ENCODE results near the gene PDE8B. TPM values are rescaled to one million over a fixed set of nuclear protein-coding genes. Genes with fewer than 3 reads are reported as not detected.

The PDE8B gene
- total RNA-seq, 1 donor from 2014 or later: 8.9 TPM

DNA sequence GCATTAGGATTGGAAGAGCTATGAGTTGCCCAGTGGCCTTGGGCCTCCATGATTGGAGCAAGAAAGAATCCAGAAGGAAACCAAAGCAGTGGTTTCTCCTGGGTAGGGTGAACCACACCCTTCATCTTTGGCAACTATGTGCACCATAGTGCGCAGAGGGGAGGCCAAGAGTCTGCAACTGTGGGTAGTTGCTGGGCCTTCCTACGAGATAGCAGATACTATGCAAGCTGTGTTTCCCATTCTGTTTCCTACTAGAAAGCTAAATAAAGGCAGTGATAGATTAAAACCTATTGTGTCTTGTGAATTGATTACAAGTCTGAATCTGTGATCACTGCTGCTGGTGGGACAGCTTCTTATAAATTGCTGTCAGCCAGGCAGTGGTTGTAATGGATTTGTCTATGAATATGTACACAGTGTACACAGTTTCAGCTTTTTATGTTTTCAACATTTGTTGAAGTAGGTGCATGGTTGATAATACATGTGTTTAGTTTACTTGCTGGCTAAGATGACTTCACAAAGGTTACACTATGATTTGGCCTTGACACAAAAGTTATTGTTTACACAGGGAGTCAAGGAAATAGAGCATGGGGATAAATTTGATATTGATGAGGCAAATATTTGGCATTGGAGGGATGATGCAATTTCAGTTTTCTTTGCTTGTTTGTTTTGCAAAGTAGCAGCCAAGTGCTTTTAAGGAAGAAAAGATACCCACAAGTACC, 23.7 kb upstream of the PDE8B start:
- no peak for DNase-seq

- no peak for DNase-seq
Measured at GRCh38 chr5:77189421-77189820, 21.1 kb upstream of the PDE8B start.

GRCh38 chr5:77192441-77193050, 17.9 kb upstream of the PDE8B start:
- DNase-seq: no peak

DNA sequence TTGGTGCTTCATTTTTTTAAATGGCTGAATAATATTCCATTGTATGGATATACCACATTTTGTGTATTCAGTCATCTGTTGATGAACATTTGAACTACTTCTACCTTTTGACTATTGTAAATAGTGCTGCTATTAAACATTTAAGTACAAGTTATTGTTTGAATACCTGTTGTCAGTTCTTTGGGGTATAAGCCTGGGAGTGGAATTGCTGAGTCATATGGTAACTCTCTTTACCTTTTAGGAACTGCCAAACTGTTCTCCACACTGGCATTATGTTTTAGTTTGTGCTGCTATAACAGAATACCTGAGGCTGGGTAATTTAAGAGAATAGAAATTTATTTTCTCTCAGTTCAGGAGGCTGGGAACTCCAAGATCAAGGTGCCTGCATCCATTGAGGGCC, 15.7 kb upstream of the PDE8B start:
- no peak for DNase-seq

DNA sequence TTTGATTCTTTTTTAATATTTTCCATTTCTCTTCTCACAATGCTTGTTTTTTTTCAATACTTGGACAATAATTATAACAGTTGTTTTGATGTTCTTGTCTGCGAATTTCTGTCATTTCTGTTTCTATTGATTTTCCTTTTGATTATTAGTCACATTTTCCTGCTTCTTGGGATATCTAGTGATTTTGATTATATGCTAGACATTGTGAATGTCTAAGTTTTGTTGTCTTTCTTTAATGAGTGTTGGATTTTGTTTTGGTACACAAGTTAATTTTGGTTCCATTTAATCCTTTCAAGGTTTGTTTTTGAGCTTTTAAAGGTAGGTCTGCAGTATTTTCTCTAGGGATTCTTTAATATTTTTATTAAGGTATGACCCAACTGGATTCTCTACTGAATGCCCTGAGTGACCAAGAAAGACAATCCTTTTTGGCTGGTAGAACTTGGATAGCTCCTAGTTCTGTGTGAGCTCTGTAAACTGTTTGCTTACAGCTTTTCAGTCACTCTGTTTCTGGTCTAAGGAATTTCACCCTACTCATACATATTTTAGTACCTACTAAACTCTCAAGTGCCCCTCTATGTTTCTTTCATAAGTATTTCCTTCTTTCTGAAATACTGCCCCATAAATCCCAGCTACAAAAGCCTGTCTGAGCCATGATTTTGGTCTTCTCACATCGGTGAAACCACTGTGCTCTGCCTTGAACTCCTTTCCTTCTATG, 12.5 kb upstream of the PDE8B start:
- DNase-seq: no peak

- no peak for DNase-seq
Measured at GRCh38 chr5:77200663-77201062, 9.8 kb upstream of the PDE8B start.

DNA sequence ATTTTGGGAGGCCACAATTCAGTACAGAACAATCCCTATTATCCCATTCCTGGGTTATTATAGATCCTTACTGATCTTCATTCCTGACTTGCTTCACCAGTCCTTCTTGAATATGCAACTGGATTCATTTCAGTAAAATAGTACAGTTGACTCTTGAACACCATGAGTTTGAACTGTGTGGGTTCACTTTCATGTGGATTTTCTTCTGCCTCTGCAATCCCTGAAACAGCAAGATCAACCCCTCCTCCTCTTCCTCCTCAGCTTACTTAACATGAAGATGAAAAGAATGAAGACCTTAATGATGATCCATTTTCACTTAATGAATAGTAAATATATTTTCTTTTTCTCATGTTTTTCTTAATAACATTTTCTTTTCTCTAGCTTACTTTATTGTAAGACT, 8.3 kb upstream of the PDE8B start:
- DNase-seq: no peak

DNA sequence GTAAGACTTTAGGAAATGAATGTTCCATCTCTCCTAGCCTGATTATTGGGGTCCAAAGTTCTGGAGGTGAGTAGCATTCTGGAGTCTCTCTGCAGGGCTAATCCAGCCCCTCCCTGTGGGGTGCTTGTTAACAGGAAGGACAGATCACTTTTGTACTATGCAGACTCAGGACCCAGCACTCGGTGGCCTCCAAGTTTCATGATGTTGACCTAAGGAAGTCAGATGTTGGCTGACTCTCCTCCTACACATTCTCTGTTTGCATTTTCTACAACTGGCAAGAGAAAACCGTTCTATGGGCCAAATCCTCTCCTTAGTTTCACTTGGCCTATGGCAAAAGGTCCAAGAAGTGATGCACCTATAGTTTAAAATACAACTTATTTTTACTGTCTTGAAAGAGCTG, 5.5 kb upstream of the PDE8B start:
- DNase-seq: no peak

GRCh38 chr5:77208507-77209163, 1.8 kb upstream of the PDE8B start:
- DNase-seq: no peak

DNA sequence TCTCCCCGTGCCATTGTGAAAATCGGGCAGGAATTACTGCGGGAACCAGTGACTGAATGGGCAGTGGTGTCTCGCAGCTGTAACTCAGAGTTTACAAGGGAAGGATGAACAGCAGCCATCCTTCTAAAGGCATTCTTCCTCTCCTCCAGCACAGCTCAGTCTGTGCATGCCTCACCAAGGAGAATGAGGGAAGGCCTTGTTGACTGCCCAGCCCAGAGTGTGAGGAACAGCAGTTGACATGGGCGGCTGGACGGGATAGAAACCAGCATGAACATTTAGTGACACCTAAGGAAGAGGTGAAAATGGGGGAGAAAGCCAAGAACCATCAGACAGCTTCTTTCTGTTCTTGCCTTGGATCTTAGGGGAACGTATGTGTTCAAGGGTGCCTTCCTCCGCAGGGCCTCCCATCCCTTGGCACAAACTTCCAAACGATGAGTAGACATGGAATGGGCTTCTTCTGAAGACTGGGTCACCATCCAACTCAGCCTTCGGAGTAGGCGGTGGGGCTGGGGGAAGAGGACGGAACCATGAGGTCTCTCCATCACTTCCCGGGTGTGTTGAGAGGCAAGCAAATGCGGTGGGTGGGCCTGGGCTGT, 887 bp upstream of the PDE8B start:
- no peak for DNase-seq

DNA sequence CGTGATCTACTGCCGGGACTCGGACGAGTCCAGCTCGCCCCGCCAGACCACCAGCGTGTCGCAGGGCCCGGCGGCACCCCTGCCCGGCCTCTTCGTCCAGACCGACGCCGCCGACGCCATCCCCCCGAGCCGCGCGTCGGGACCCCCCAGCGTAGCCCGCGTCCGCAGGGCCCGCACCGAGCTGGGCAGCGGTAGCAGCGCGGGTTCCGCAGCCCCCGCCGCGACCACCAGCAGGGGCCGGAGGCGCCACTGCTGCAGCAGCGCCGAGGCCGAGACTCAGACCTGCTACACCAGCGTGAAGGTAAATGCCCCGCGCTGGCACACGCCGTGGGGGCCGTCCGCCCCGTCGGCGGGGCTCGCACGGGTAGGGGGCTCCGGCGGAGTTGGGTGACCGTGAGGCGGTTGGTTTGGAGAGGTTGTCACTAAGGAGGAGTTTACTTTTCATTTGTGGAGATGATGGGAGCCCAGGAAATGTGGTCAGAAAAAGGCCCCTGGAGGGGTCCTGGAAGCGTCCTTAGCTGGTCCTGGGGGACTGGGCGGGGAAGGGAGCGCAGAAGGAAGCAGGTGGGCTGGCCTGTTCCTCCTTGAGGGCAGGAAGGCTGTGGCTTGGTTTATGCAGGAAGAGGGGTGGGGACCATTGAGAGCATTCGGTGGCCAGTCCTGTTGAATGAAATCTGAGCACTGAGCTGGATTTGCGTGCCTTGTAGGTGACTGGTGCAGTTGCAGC, 647 bp downstream of the PDE8B start:
- no peak for DNase-seq

GRCh38 chr5:77211691-77212047, 1.2 kb downstream of the PDE8B start:
- no peak for DNase-seq

GRCh38 chr5:77213601-77214000, 3.1 kb downstream of the PDE8B start:
- DNase-seq: no peak

GRCh38 chr5:77214151-77214550, 3.7 kb downstream of the PDE8B start:
- DNase-seq: no peak

DNA sequence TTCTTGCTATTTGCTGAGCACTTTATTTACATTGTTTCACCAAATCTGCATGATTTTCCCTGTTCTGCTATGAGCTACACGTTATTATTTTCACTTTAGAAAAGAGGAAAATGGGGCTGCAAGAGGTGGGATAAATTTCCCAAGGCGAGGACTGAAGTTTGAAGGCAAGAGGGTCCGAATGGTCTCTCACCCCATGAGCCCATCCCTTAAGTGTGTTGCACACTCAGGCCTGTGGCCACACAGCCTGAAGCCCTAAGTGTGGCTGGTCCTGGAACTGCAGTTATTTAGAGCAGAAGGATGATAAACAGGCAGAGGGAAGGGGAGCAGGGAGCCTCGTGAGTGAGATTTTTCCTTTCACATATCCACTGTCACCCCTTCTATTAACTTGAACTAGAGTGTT, 7.8 kb downstream of the PDE8B start:
- no peak for DNase-seq

DNA sequence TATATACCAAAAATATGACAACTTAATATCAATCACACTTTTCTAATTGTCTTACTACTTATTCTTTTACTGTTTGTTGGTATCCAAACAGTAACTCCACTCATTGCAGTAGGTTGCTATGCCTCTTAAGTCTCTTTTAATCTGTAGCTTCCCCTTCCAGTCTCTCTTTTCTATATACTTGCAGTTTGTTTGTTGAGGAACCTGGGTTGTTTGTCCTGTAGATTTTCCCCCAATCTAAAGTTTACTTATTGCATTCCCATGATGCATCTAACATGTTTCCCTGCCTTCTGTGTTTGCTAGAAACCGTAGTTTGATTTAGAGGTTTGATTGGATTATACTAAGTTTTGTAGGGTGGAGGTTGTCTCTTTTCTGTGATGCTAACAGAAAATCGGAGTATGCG, 10.6 kb downstream of the PDE8B start:
- no peak for DNase-seq

- no peak for DNase-seq
Measured at GRCh38 chr5:77222722-77223121, 12.2 kb downstream of the PDE8B start.

DNA sequence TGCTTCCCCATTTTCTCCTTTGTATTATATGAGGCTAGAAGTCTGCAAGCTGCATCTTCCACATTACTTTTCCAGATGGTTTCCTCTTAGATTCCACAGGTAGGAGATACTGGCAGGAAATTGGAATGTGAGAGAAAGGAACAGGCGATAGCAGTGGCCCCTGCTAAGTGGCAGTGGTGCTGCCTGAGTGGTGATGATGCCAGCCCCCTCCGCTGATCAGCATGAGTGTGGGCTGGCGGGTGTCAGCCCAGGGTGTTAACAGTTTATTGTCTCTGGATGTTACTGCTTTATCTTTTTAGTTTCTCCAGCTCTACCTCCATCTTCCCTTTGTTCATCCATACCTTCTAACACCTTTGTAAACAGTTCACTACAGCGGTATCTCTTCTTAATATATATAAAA, 13.2 kb downstream of the PDE8B start:
- no peak for DNase-seq

GRCh38 chr5:77224672-77225355, 14.3 kb downstream of the PDE8B start:
- DNase-seq: no peak

DNA sequence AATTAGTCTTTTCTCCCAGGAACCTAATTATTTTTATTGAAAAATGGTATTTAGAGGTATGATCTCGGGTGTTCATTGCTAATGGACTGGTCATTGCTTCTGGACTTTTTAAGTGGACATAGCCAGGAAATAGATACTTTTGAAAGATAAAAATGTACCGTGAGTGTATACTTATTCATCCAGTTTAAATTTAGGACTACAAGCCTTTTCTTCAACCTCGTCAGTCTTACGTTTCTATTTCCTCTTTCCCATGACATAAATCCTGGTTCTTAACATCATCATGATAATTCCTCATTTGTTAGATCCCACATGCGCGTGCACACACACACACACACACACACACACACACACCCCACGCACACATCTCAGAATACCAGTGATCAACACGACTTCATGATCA, 15.1 kb downstream of the PDE8B start:
- no peak for DNase-seq

DNA sequence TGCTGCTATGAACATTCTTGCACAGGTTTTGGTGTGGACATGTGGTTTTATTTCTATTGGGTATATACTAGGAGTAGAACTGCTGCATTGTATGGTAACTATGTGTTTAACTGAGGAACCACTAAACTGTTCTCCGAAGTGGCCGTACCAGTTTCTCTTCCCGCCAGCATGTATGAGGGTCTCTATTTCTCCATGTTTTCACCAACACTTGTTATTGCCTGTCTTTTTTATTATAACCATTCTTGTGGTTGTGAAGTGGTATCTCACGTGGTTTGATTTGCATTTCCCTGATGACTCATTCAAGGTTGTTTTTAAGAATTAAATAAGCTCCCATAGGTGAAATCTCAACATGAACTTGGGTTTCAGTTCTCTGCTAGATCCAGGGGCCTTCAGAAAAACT, 19.4 kb downstream of the PDE8B start:
- no peak for DNase-seq

All from tongue (tissue), 2 donors.